Measurements from ENCODE around the gene RPTN.
A peak's percentile ranks its signal among the peaks of the same experiment; 100 is the strongest.

Gene RPTN

GRCh38 chr1:152111515-152111968 is 47.5 kb downstream of the RPTN start:
- DNase-seq (ENCODE audit: low spot score) = peak; percentile 48

GRCh38 chr1:152110860-152111514 is 48.0 kb downstream of the RPTN start:
- peak; percentile 61 for DNase-seq (ENCODE audit: low spot score)

DNA sequence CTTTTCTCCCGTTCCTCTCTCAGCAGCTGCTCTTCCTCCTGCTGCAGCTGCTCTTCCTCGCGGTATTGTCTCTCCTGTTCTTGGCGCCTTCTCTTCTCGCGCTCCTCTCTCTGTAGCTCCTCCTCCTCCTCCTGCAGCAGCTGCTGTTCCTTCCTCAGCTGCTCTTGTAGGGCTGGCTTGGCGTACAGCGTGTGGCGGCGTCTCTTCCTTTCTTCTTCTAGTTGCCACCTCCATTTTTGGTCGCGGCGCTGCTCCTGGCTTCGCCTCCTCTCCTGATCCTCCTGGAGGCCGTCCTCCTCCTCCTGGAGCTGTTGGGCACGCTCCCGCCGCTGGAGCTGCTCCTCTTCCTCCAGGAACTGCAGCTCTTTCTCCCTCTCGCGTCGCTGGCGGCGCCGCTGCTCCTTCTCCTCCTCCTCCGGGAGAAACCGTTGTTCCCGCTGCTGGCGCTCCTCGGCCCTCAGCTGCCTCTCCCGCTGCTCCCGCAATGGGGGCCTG is 48.6 kb downstream of the RPTN start:
- peak; percentile 45 for DNase-seq (ENCODE audit: low spot score)

DNA sequence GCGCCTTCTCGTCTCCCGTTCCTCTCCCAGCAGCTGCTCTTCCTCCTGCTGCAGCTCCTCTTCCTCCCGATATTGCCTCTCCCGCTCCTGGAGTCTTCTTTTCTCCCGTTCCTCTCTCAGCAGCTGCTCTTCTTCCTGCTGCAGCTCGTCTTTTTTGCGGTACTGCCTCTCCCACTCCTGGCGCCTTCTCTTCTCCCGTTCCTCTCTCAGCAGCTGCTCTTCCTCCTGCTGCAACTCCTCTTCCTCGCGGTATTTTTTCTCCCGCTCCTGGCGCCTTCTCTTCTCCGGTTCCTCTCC is 49.1 kb downstream of the RPTN start:
- no peak for DNase-seq (ENCODE audit: low spot score)

GRCh38 chr1:152109231-152109997 is 49.6 kb downstream of the RPTN start:
- DNase-seq (ENCODE audit: low spot score) = peak; percentile 56

DNA sequence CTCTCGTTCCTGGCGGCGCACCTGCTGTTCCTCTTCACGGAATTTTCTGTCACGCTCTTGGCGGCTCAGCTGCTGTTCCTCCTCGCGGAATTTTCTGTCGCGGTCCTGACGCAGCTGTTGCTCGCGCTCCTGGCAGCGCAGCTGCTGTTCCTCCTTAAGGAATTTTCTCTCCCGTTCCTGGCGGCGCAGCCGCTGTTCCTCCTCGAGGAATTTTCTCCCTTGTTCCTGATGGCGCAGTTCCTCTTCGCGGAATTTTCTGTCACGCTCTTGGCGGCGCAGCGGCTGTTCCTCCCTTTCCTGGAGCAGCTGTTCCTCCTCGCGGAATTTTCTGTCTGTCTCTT is 50.2 kb downstream of the RPTN start:
- no peak for DNase-seq (ENCODE audit: low spot score)

DNA sequence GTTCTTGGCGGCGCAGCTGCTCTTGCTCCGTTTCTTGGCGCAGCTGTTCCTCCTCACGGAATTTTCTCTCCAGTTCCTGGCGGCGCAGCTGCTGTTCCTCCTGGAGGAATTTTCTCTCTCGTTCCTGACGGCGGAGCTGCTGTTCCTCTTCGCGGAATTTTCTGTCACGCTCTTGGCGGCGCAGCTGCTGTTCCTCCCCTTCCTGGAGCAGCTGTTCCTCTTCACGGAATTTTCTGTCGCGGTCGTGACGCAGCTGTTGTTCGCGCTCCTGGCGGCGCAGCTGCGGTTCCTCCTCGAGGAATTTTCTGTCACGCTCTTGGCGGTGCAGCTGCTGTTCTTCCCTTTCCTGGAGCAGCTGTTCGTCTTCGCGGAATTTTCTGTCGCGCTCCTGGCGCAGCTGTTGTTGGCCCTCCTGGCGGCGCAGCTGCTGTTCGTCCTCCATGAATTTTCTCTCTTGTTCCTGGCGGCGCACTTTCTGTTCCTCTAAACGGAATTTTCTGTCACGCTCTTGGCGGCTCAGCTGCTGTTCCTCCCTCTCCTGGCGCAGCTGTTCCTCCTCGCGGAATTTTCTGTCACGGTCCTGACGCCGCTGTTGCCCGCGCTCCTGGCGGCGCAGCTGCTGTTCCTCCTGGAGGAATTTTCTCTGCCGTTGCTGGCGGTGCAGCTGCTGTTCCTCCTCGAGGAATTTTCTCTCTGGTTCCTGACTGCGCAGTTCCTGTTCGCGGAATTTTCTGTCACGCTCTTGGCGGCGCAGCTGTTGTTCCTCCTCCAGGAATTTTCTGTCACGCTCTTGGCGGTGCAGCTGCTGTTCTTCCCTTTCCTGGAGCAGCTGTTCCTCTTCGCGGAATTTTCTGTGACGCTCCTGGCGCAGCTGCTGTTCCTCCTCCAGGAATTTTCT is 50.8 kb downstream of the RPTN start:
- DNase-seq (ENCODE audit: low spot score) = peak; percentile 55

GRCh38 chr1:152107031-152107983 is 51.7 kb downstream of the RPTN start:
- peak; percentile 32 for DNase-seq (ENCODE audit: low spot score)

GRCh38 chr1:152104854-152105253 is 54.2 kb downstream of the RPTN start:
- DNase-seq (ENCODE audit: low spot score) = no peak
